Neural crest cell (in vitro differentiated cells): ENCODE measurements around the gene ENTPD7. TPM values are rescaled to one million over a fixed set of nuclear protein-coding genes. Genes with fewer than 3 reads are reported as not detected.
"Not testable (repeated sequence)": the region's sequence is repeated elsewhere in the genome, so short reads cannot be mapped to it uniquely, and the experiment has no call there.

Experiments
- DNase-seq: peaks from one replicate; pipeline ENCODE4 v3.0.0; 2021; ENCODE audit warnings: low read depth, mixed read lengths, low spot score
- H3K27ac Mint-ChIP-seq: one replicate; pipeline ENCODE4 v1.8.0; 2021; ENCODE audit warnings: mild to moderate bottlenecking, mixed read lengths; ENCODE audit not compliant: unreplicated experiment
- H3K27me3 Mint-ChIP-seq: 2 replicates; pipeline ENCODE4 v1.8.0; 2021; ENCODE audit warnings: low read depth, mild to moderate bottlenecking, mixed read lengths
- H3K36me3 Mint-ChIP-seq: 2 replicates; pipeline ENCODE4 v1.8.0; 2021; ENCODE audit warnings: low read depth, mild to moderate bottlenecking, mixed read lengths
- H3K4me1 Mint-ChIP-seq: 2 replicates; pipeline ENCODE4 v1.8.0; 2021; ENCODE audit warnings: mixed read lengths
- H3K4me3 Mint-ChIP-seq: one replicate; pipeline ENCODE4 v1.8.0; 2021; ENCODE audit warnings: mild to moderate bottlenecking, mixed read lengths
- H3K9me3 Mint-ChIP-seq: 2 replicates; pipeline ENCODE4 v1.8.0; 2021; ENCODE audit warnings: mixed read lengths
- total RNA-seq: library from RNA; stranded (reverse); gene quantifications from 2 replicates; pipeline ENCODE4 v1.2.1, GENCODE V29; 2021
- TF ChIP-seq, protein P1 (sequence below): fragments of 200-600 bp; sonication (generic); conservative IDR thresholded peaks from 2 replicates; pipeline ENCODE4 v1.5.0; 2021; ENCODE audit warnings: antibody characterized with exemption, mild to moderate bottlenecking

The ENTPD7 gene
- total RNA-seq, 1 donor from 2014 or later: 23.9 TPM

DNA sequence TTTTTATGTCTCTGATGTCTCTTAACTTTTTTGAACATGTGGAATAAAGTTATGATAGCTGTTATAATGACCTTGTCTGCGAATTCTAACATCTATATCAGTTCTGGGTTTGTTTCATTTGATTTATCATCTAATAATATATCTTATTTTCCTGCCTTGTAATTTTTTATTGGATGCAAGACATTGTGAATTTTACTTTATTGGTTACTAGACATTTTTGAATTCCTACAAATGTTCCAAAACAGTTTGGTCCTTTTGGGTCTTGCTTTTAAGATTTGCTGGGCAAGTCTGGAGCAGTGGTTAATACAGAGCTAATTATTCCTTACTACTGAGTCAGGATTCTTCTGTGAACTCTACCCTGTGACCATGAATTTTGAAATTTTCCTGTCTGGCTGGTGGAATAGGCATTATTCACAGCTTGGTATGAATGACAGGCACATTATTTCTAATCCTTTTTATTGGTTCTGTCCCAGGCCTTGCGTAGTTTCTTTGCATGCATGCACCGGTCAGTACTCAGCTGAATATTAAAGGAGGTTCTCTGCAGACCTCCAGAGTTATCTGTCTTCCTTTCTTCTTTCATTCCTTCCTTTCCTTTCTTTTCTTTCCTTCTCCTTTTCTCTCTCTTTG is 81.7 kb downstream of the ENTPD7 start:
- no peaks in the 10 kb centered on the region for H3K4me1 Mint-ChIP-seq
- no peak overlapping the region for H3K4me3 Mint-ChIP-seq
- peaks cover 50% of the 10 kb centered on the region for H3K36me3 Mint-ChIP-seq
- TF ChIP-seq, protein P1, sequence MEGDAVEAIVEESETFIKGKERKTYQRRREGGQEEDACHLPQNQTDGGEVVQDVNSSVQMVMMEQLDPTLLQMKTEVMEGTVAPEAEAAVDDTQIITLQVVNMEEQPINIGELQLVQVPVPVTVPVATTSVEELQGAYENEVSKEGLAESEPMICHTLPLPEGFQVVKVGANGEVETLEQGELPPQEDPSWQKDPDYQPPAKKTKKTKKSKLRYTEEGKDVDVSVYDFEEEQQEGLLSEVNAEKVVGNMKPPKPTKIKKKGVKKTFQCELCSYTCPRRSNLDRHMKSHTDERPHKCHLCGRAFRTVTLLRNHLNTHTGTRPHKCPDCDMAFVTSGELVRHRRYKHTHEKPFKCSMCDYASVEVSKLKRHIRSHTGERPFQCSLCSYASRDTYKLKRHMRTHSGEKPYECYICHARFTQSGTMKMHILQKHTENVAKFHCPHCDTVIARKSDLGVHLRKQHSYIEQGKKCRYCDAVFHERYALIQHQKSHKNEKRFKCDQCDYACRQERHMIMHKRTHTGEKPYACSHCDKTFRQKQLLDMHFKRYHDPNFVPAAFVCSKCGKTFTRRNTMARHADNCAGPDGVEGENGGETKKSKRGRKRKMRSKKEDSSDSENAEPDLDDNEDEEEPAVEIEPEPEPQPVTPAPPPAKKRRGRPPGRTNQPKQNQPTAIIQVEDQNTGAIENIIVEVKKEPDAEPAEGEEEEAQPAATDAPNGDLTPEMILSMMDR: no peak
- peaks cover 5% of the 10 kb centered on the region for H3K9me3 Mint-ChIP-seq
- no peak for DNase-seq
- H3K27me3 Mint-ChIP-seq: no peaks in the 10 kb centered on the region
- H3K27ac Mint-ChIP-seq: no peak overlapping the region

GRCh38 chr10:99742254-99742653 is 82.9 kb downstream of the ENTPD7 start:
- Mint-ChIP-seq H3K4me3 (no peak overlapping the region), H3K4me1 (no peaks in the 10 kb centered on the region), H3K27ac (no peak overlapping the region), H3K27me3 (no peaks in the 10 kb centered on the region), H3K9me3 (peaks cover 5% of the 10 kb centered on the region), H3K36me3 (peaks cover 46% of the 10 kb centered on the region)
- DNase-seq: no peak
- TF ChIP-seq, protein P1: no peak

DNA sequence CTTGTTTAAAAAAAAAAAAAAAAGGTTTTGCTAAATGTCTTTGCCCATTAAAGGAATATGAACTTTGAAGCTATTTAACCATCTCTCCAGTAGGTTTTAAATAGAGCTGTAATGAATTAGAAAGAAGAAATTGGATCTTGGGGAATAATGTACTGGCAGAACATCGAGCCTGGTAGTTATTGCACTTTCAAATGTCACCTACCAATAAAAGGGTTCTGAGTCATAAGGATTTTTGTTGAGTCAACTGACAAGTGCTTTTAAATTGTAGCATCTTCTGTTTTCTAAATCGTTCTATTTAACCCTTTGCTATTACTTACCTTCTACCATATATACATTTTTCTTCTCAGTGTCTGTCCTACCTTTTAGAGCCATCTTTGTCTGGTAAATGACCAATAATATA is 83.4 kb downstream of the ENTPD7 start:
- Mint-ChIP-seq H3K9me3 (peaks cover 5% of the 10 kb centered on the region), H3K36me3 (peaks cover 42% of the 10 kb centered on the region), H3K27ac (no peak overlapping the region), H3K27me3 (no peaks in the 10 kb centered on the region), H3K4me3 (no peak overlapping the region), H3K4me1 (no peaks in the 10 kb centered on the region)
- DNase-seq: no peak
- TF ChIP-seq, protein P1: no peak

DNA sequence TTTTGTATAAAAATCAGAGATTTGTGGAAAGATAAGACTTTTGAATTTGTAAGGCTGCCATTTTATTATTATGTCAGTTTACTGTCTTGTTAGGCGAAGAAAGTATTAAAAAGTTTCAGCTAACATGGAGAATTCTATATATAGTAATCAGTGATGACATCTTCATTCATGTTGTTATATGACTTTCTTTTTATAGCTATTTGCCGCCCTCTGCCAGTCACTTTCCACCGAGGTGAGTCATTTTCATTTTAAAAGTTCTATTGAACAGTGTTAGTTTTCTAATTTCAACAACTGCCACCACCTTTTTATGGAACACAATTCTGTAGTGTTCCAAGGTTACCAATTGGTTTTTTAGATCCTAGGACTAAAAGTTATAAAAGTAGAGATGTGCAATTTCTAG is 84.5 kb downstream of the ENTPD7 start:
- DNase-seq: no peak
- Mint-ChIP-seq H3K4me3 (no peak overlapping the region), H3K36me3 (peaks cover 39% of the 10 kb centered on the region), H3K9me3 (peaks cover 5% of the 10 kb centered on the region), H3K4me1 (no peaks in the 10 kb centered on the region), H3K27ac (no peak overlapping the region), H3K27me3 (no peaks in the 10 kb centered on the region)
- TF ChIP-seq, protein P1: no peak

DNA sequence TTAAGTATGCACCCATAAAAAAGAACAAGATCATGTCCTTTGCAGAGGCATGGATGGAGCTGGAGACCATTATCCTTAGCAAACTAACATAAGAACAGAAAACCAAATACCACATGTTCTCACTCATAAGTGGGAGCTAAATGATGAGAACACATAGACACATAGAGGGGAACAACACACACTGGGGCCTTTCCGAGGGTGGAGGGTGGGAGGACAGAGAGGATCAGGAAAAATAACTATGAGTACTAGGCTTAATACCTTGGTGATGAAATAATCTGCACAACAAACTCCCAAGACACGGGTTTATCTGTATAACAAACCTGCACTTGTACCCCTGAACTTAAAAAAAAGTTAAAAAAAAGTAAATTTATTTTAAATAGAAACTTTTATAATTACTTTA is 86.9 kb downstream of the ENTPD7 start:
- H3K4me1 Mint-ChIP-seq, DNase-seq, H3K4me3 Mint-ChIP-seq, H3K9me3 Mint-ChIP-seq, H3K27me3 Mint-ChIP-seq, H3K27ac Mint-ChIP-seq: not testable (repeated sequence)
- peaks cover 22% of the 10 kb centered on the region for H3K36me3 Mint-ChIP-seq

GRCh38 chr10:99748823-99749451 is 89.6 kb downstream of the ENTPD7 start:
- H3K36me3 Mint-ChIP-seq: peaks cover 4% of the 10 kb centered on the region
- no peaks in the 10 kb centered on the region for H3K9me3 Mint-ChIP-seq
- no peak overlapping the region for H3K4me3 Mint-ChIP-seq
- DNase-seq: no peak
- no peak overlapping the region for H3K27ac Mint-ChIP-seq
- H3K27me3 Mint-ChIP-seq: no peaks in the 10 kb centered on the region
- TF ChIP-seq, protein P1: no peak
- H3K4me1 Mint-ChIP-seq: no peaks in the 10 kb centered on the region
